WTC11 (cell line): ENCODE measurements around the gene LIN7B. TPM values are rescaled to one million over a fixed set of nuclear protein-coding genes. Genes with fewer than 3 reads are reported as not detected.

Source experiments
- ATAC-seq: fragments of 200-7000 bp; cut with Tn5 transposase; 2 replicates; pipeline ENCODE4 v1.10.0; 2021; ENCODE audit warnings: mild to moderate bottlenecking, moderate library complexity
- CTCF ChIA-PET: fragments of 300-600 bp; sonication (Branson Sonifier 250); formaldehyde crosslinking; loops from one replicate; lab custom pipeline; 2021; ENCODE audit warnings: antibody characterized with exemption; lab: Charles Lee
- POLR2A ChIA-PET: fragments of 350-600 bp; sonication (Branson Sonifier 250); formaldehyde crosslinking; loops from one replicate; lab custom pipeline; 2021; ENCODE audit warnings: antibody characterized with exemption; lab: Charles Lee
- DNase-seq: peaks from one replicate; pipeline ENCODE4 v3.0.0; 2021; ENCODE audit warnings: low spot score
- H3K27ac Mint-ChIP-seq: 2 replicates; pipeline ENCODE4 v1.8.0; 2021; ENCODE audit warnings: mixed read lengths
- H3K27me3 Mint-ChIP-seq: 2 replicates; pipeline ENCODE4 v1.8.0; 2021; ENCODE audit warnings: low read depth, mild to moderate bottlenecking, moderate library complexity, mixed read lengths
- H3K36me3 Mint-ChIP-seq: 2 replicates; pipeline ENCODE4 v1.8.0; 2021; ENCODE audit warnings: mixed read lengths
- H3K4me1 Mint-ChIP-seq: 2 replicates; pipeline ENCODE4 v1.8.0; 2022; ENCODE audit warnings: mixed read lengths
- H3K4me3 Mint-ChIP-seq: 2 replicates; pipeline ENCODE4 v1.8.0; 2021; ENCODE audit warnings: mild to moderate bottlenecking, moderate library complexity, mixed read lengths
- H3K9me3 Mint-ChIP-seq: 2 replicates; pipeline ENCODE4 v1.8.0; 2021; ENCODE audit warnings: mixed read lengths
- AFF4 ChIP-seq: sonication (generic); formaldehyde crosslinking; IDR thresholded peaks from 2 replicates; pipeline ENCODE4 v1.8.1; 2023; ENCODE audit warnings: mild to moderate bottlenecking, missing genetic modification reagents, borderline replicate concordance
- ATF1 ChIP-seq: sonication (generic); formaldehyde crosslinking; IDR thresholded peaks from 2 replicates; pipeline ENCODE4 v1.8.1; 2023; ENCODE audit warnings: mild to moderate bottlenecking, moderate library complexity, missing genetic modification reagents
- CBFB ChIP-seq: sonication (generic); formaldehyde crosslinking; IDR thresholded peaks from 2 replicates; pipeline ENCODE4 v1.8.1; 2022; ENCODE audit warnings: mild to moderate bottlenecking, low read depth, missing genetic modification reagents
- CDX4 ChIP-seq: fragments of 250-450 bp; sonication (Bioruptor Pico); IDR thresholded peaks from 2 replicates; pipeline ENCODE4 v1.9.0; 2021; ENCODE audit warnings: moderate library complexity, mild to moderate bottlenecking, inconsistent platforms, borderline replicate concordance
- CREM ChIP-seq: sonication (generic); formaldehyde crosslinking; IDR thresholded peaks from 2 replicates; pipeline ENCODE4 v1.8.1; 2022; ENCODE audit warnings: mild to moderate bottlenecking, missing genetic modification reagents, moderate library complexity
- E2F1 ChIP-seq: sonication (generic); formaldehyde crosslinking; IDR thresholded peaks from 2 replicates; pipeline ENCODE4 v1.8.0; 2022; ENCODE audit warnings: mild to moderate bottlenecking, missing genetic modification reagents
- FOXJ3 ChIP-seq: sonication (generic); formaldehyde crosslinking; IDR thresholded peaks from 2 replicates; pipeline ENCODE4 v1.9.0; 2021; ENCODE audit warnings: missing genetic modification reagents, mild to moderate bottlenecking, borderline replicate concordance
- GTF2I ChIP-seq: fragments of 250-450 bp; sonication (Bioruptor Pico); conservative IDR thresholded peaks from 2 replicates; pipeline ENCODE4 v1.4.0; 2021; ENCODE audit warnings: mild to moderate bottlenecking
- HMGA2 ChIP-seq: fragments of 250-450 bp; sonication (Bioruptor Pico); IDR thresholded peaks from 2 replicates; pipeline ENCODE4 v1.4.0; 2021; ENCODE audit warnings: mild to moderate bottlenecking, moderate library complexity
- HMGXB4 ChIP-seq: sonication (generic); formaldehyde crosslinking; IDR thresholded peaks from 2 replicates; pipeline ENCODE4 v1.8.1; 2023; ENCODE audit warnings: mild to moderate bottlenecking, moderate library complexity, missing genetic modification reagents
- JUN ChIP-seq: sonication (generic); formaldehyde crosslinking; IDR thresholded peaks from 2 replicates; pipeline ENCODE4 v1.8.0; 2023; ENCODE audit warnings: mild to moderate bottlenecking, missing genetic modification reagents
- MYBL2 ChIP-seq: sonication (generic); formaldehyde crosslinking; IDR thresholded peaks from 2 replicates; pipeline ENCODE4 v1.8.1; 2023; ENCODE audit warnings: mild to moderate bottlenecking, moderate library complexity, missing genetic modification reagents
- NFE2L1 ChIP-seq: sonication (generic); formaldehyde crosslinking; IDR thresholded peaks from 2 replicates; pipeline ENCODE4 v1.8.1; 2023; ENCODE audit warnings: missing genetic modification reagents
- NR1H2 ChIP-seq: sonication (generic); formaldehyde crosslinking; IDR thresholded peaks from 2 replicates; pipeline ENCODE4 v1.9.0; 2021; ENCODE audit warnings: mild to moderate bottlenecking, moderate library complexity, missing genetic modification reagents
- TEAD4 ChIP-seq: sonication (generic); formaldehyde crosslinking; IDR thresholded peaks from 2 replicates; pipeline ENCODE4 v1.8.0; 2022; ENCODE audit warnings: mild to moderate bottlenecking, missing genetic modification reagents
- ZNF219 ChIP-seq: sonication (generic); formaldehyde crosslinking; IDR thresholded peaks from 2 replicates; pipeline ENCODE4 v1.8.0; 2023; ENCODE audit warnings: missing genetic modification reagents, mild to moderate bottlenecking, borderline replicate concordance
- ZNF281 ChIP-seq: sonication (generic); formaldehyde crosslinking; IDR thresholded peaks from 2 replicates; pipeline ENCODE4 v1.8.0; 2023; ENCODE audit warnings: mild to moderate bottlenecking, missing genetic modification reagents
- ZNF396 ChIP-seq: fragments of 250-450 bp; sonication (Bioruptor Pico); IDR thresholded peaks from 2 replicates; pipeline ENCODE4 v1.8.0; 2021; ENCODE audit warnings: mild to moderate bottlenecking, moderate library complexity, borderline replicate concordance
- total RNA-seq: library from RNA; stranded (reverse); gene quantifications from 3 replicates; pipeline ENCODE4 v1.2.3, GENCODE V29; 2021

The LIN7B gene
- total RNA-seq, 1 experiment from 2014 or later: 5.1 TPM

GRCh38 chr19:49133621-49134454 is 19.7 kb downstream of the LIN7B start (continued):
- TF ChIP-seq E2F1 (CRISPR knock-in tag) (no peak), GTF2I (no peak)

- Mint-ChIP-seq H3K36me3 (peaks cover 30% of the 10 kb centered on the region), H3K27me3 (peaks cover 46% of the 10 kb centered on the region), H3K4me1 (peaks cover 27% of the 10 kb centered on the region), H3K27ac (no peak overlapping the region), H3K9me3 (no peaks in the 10 kb centered on the region), H3K4me3 (no peak overlapping the region)
- CTCF ChIA-PET: interaction anchor here (0.6 to 9.7 kb wide), 10 partner anchors 8 to 298 kb away, joined by 3 to 118 read pairs (median 3); partner anchors contain the start of gene LIN7B
- DNase-seq (no peak), ATAC-seq (no peak)
- TF ChIP-seq HMGXB4 (CRISPR knock-in tag) (no peak), HMGA2 (no peak), NR1H2 (CRISPR knock-in tag) (no peak), NFE2L1 (CRISPR knock-in tag) (no peak), ZNF281 (CRISPR knock-in tag) (no peak), ZNF396 (CRISPR knock-in tag) (no peak), ZNF219 (no peak)
- POLR2A ChIA-PET: interaction anchor here (0.5 to 1.3 kb wide), 2 partner anchors 14 to 204 kb away, joined by 3 to 8 read pairs; no protein-coding TSS in a partner anchor
Measured at GRCh38 chr19:49135686-49136085, 21.5 kb downstream of the LIN7B start.

GRCh38 chr19:49136771-49137171 is 22.6 kb downstream of the LIN7B start:
- H3K27ac Mint-ChIP-seq: peak overlapping the region; percentile 6; the same call in 1 of the 2 replicates
- DNase-seq: no peak
- ChIA-PET POLR2A (no interaction called here), CTCF (interaction anchor here (0.6 to 3.1 kb wide), 6 partner anchors 9 to 118 kb away, joined by 3 to 6 read pairs (median 4); no protein-coding TSS in a partner anchor)
- peaks cover 30% of the 10 kb centered on the region for H3K36me3 Mint-ChIP-seq
- no peak for TF ChIP-seq MYBL2
- no peak for TF ChIP-seq FOXJ3 (CRISPR knock-in tag)
- TF ChIP-seq CBFB (CRISPR knock-in tag): no peak
- TF ChIP-seq CREM (CRISPR knock-in tag): no peak
- no peak for TF ChIP-seq ATF1 (CRISPR knock-in tag)
- TF ChIP-seq CDX4: no peak
- no peak for TF ChIP-seq TEAD4 (CRISPR knock-in tag)
- TF ChIP-seq JUN: no peak
- TF ChIP-seq ZNF219: no peak
- TF ChIP-seq AFF4: no peak
- ATAC-seq: no peak
- H3K4me1 Mint-ChIP-seq: peaks cover 27% of the 10 kb centered on the region
- H3K27me3 Mint-ChIP-seq: peaks cover 52% of the 10 kb centered on the region
- no peaks in the 10 kb centered on the region for H3K9me3 Mint-ChIP-seq
- no peak overlapping the region for H3K4me3 Mint-ChIP-seq
